Measurements from ENCODE around the gene TRIM65.

TRIM65 gene

DNA sequence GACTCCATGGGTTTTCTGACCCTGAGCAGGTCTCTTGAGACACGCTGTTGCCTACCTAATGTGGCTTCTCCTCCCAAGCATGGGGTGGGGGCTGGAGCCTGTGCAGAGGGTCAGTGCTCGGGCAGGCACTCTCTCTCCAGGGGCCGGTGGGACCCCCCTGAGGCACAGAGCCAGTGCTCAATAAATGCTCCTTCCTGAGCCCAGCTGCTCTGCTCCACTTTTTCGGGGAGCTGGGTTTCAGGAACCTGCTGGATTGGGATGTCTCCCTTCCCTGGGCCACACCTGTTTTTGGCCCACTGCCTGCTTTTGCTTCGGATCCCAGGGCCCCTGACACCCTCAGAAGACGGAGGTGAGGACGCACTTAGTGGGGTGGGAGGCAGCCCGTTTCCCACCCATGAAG is 1.3 kb upstream of the TRIM65 start:
- H3K9me3 ChIP-seq (ENCODE audit: low read depth, low read length), result no peaks in the 10 kb centered on the region
- no peak overlapping the region for H3K4me3 ChIP-seq
- H3K36me3 ChIP-seq (ENCODE audit: insufficient read depth, low read length), result peaks cover 28% of the 10 kb centered on the region; the same call in 1 of the 2 replicates
- H3K9ac ChIP-seq (ENCODE audit: insufficient read length), result no peak overlapping the region
- no peak for TF ChIP-seq POLR2AphosphoS5 (IDR thresholded peaks at IDR 0.05; ENCODE audit: borderline replicate concordance, low read depth, low read length)
- no peak for TF ChIP-seq FOXP2 (optimal IDR thresholded peaks at IDR 0.05; ENCODE audit: control extremely low read depth, extremely low read length, insufficient read depth)
- TF ChIP-seq EZH2 (IDR thresholded peaks at IDR 0.05), result no peak
- DNase-seq (ENCODE audit: low read depth, low spot score), result no peak
- peak overlapping the region; percentile 68; the same call in 1 of the 2 replicates for H3K27ac ChIP-seq

DNA sequence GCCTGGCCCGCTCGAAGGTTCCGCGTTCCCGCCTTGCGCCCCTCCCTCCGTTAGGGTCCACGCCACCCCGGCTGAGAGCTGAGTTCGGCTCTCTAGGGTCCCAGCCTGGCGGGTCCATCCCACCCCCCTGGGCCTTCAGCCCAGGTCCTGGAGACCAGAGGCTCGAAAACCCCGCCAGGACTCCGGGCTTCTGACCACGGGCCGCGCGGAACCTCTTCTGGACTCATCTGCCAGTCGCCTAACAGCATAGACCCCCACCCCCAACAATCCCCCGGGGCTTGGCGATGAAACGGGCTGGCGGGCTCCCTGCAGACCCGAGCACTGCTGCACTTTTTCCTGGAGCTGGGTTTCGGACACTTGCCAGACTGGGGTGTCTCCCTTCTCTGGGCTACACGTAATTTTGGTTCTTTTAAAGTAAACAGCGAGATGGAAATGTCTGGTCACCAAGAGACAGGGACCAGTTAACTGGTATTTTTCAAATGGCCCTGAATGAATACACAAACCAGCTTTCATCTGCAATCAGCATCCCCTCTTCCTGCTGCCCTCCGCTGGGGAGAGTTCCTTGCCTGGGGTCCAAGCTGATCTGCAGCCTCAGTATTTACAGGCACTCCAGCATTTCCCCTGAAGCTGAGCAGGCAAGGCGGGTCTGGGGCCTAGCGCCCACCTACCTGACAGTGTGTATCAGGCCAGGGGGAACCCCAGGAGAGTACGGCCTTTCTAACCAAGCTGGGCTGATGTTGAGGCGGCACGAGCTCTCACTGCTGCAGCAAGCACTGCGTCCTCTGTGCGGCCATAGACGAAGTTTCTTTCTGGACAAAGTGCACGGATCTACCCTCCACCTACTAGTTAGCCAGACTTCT is 639 bp upstream of the TRIM65 start:
- TF ChIP-seq POLR2AphosphoS5 (IDR thresholded peaks at IDR 0.05; ENCODE audit: borderline replicate concordance, low read depth, low read length) (no peak), EZH2 (IDR thresholded peaks at IDR 0.05) (no peak), FOXP2 (optimal IDR thresholded peaks at IDR 0.05; ENCODE audit: control extremely low read depth, extremely low read length, insufficient read depth) (no peak)
- Histone ChIP-seq H3K9me3 (ENCODE audit: low read depth, low read length) (no peaks in the 10 kb centered on the region), H3K9ac (ENCODE audit: insufficient read length) (peak overlapping the region; percentile 88), H3K36me3 (ENCODE audit: insufficient read depth, low read length) (peaks cover 28% of the 10 kb centered on the region; the same call in 1 of the 2 replicates), H3K4me3 (peak overlapping the region; percentile 91), H3K27ac (peak overlapping the region; percentile 68)
- DNase-seq (ENCODE audit: low read depth, low spot score), result no peak

DNA sequence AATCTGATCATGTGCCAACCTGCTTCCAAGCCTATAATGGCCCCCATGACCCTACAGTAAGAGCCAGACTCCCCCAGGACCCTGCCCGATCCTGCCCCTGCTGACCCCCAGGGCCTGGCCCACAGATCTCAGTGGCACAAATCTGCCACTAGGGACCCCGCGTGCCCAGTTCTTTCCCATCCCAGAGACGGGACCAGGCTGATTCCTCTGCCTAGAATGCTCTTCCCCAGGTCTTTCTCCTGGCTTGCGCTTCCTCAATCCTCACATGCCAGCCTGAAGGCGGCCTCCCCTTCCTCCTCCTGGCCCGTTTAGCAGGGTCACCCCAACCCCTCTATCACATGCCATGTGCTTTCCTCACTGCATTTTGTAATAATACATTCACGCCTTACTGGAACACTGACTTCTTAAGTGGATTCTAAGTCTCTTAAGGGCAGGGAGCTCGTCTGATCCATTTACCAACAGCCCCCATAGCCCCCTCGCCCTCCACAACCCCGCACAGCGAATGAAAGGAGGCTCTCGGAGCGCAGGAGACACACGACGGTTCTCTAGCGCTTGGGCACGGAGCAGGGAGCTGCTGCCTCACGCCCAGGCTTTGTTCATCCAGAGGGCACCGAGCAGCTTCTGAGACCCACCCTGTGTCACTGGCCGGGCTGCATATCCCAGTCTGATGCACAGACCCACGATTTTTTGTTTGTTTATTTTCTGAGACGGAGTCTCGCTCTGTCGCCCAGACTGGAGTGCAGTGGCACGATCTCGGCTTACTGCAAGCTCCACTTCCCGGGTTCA is 1.2 kb downstream of the TRIM65 start:
- Histone ChIP-seq H3K27ac (no peak overlapping the region), H3K9me3 (ENCODE audit: low read depth, low read length) (no peaks in the 10 kb centered on the region), H3K9ac (ENCODE audit: insufficient read length) (peak overlapping the region; percentile 88), H3K4me3 (peak overlapping the region; percentile 91), H3K36me3 (ENCODE audit: insufficient read depth, low read length) (peaks cover 13% of the 10 kb centered on the region; the same call in 1 of the 2 replicates)
- DNase-seq (ENCODE audit: low read depth, low spot score), result no peak
- TF ChIP-seq FOXP2 (optimal IDR thresholded peaks at IDR 0.05; ENCODE audit: control extremely low read depth, extremely low read length, insufficient read depth) (no peak), EZH2 (IDR thresholded peaks at IDR 0.05) (no peak), POLR2AphosphoS5 (IDR thresholded peaks at IDR 0.05; ENCODE audit: borderline replicate concordance, low read depth, low read length) (no peak; the same call in 1 of the 2 replicates)

DNA sequence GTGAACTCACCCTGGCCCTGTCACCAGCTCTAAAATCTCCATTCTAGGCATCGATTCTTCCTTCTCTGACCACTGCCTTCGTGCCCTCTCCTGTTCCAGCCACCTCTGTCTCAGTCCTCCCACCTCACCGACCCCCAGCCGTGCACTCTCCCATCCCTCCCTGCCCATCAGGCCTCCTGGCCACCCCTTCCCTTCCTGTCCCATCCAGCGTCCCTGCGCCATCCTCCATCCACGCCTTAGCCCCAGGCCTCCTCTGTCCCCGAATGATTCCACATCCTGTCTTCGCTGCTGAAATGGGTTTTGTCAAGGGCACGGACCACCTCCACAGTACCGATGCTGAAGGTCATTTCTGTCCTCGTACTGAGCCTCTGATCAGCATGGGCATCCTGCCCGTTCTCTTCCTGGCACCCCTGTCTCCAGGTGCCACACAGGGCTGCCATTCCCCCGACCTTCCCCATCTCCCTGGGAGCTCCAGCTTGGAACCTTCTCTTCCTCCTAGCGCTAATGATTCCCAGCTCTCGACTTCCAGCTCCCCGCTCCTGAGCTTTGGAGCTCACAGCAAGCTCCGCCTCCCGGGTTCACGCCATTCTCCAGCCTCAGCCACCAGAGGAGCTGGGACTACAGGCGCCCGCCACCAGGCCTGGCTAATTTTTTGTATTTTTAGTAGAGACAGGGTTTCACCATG is 2.6 kb downstream of the TRIM65 start:
- Histone ChIP-seq H3K4me3 (no peak overlapping the region), H3K36me3 (ENCODE audit: insufficient read depth, low read length) (peaks cover 3% of the 10 kb centered on the region; the same call in 1 of the 2 replicates), H3K27ac (no peak overlapping the region; the same call in 1 of the 2 replicates), H3K9me3 (ENCODE audit: low read depth, low read length) (no peaks in the 10 kb centered on the region), H3K9ac (ENCODE audit: insufficient read length) (no peak overlapping the region)
- DNase-seq (ENCODE audit: low read depth, low spot score), result no peak
- TF ChIP-seq EZH2 (IDR thresholded peaks at IDR 0.05), result no peak
- no peak for TF ChIP-seq POLR2AphosphoS5 (IDR thresholded peaks at IDR 0.05; ENCODE audit: borderline replicate concordance, low read depth, low read length)

DNA sequence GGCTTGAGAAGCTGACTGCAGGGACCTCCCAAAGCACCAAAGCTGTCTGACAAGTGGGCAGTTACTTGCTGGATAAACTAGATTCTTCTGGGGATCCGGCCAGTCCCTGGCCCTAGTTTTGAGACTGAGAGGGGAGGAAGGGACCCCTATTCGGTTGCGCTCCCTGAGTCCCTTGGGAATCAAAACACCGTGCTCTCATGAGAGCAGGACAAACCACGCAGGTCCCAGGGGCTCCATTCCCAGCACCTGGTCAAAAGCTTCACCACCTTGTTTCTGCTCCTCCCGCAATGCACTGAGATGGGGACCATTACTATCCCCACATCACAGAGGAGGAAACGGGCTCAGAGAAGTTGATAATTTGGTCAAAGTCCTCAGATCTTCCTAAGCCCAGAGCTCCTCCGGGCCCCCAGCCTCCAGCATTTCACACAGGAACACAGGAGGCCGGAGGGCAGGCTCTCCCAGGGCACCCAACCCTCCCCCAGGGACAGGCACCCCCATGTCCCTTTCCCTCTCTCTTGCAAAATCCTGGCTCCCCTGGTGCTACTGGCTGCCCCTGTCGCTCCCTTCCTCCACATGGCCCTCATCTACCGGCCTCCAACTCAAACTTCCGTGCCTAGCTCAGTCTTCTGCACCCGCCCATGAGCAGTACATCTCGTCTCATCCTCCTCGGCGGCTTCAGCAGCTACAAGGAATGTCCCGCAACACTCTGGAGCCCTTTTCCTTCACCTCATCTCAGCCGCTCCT is 3.3 kb downstream of the TRIM65 start:
- no peak overlapping the region; the same call in 1 of the 2 replicates for H3K27ac ChIP-seq
- no peaks in the 10 kb centered on the region; the same call in 1 of the 2 replicates for H3K36me3 ChIP-seq (ENCODE audit: insufficient read depth, low read length)
- TF ChIP-seq POLR2AphosphoS5 (IDR thresholded peaks at IDR 0.05; ENCODE audit: borderline replicate concordance, low read depth, low read length) (no peak; the same call in 1 of the 2 replicates), EZH2 (IDR thresholded peaks at IDR 0.05) (no peak), FOXP2 (optimal IDR thresholded peaks at IDR 0.05; ENCODE audit: control extremely low read depth, extremely low read length, insufficient read depth) (no peak)
- DNase-seq (ENCODE audit: low read depth, low spot score), result no peak
- H3K4me3 ChIP-seq, result no peak overlapping the region
- no peaks in the 10 kb centered on the region for H3K9me3 ChIP-seq (ENCODE audit: low read depth, low read length)
- H3K9ac ChIP-seq (ENCODE audit: insufficient read length), result no peak overlapping the region

DNA sequence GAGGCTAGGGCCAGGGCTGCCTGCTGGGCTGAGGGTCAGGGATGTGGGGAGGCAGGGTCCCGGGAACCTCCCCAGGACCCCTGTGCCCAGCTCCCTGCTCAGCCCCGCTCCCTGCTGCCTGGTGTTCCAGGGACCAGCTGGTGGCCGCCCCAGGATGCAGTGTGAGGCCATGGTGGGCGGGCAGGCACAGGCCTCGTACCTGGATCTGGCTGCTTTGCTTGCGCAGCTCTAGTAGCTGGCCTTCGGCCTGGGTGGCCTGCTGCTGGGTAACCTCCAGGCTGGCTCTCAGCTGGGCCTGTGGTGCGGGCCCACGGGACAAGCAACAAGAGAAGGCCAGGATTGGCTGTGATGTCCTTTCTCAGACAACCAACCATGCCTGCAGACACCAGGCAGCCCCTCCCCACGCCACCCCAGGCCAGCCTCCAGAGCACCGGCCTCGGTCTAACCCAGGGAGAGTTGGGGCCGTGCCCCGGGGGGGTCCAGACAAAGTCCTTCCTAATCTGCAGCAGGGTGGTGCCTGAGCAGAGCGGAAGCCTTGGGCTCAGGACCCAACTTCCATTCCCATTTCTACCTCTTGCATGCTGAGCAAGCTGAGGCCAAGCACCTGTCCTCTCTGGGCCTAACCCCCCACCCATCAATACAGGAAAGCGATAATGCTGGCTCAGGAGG is 4.1 kb downstream of the TRIM65 start:
- Histone ChIP-seq H3K9ac (ENCODE audit: insufficient read length) (no peak overlapping the region), H3K9me3 (ENCODE audit: low read depth, low read length) (no peaks in the 10 kb centered on the region), H3K4me3 (no peak overlapping the region), H3K36me3 (ENCODE audit: insufficient read depth, low read length) (no peaks in the 10 kb centered on the region; the same call in 1 of the 2 replicates), H3K27ac (no peak overlapping the region)
- TF ChIP-seq EZH2 (IDR thresholded peaks at IDR 0.05), result no peak
- no peak for TF ChIP-seq POLR2AphosphoS5 (IDR thresholded peaks at IDR 0.05; ENCODE audit: borderline replicate concordance, low read depth, low read length)
- TF ChIP-seq FOXP2 (optimal IDR thresholded peaks at IDR 0.05; ENCODE audit: control extremely low read depth, extremely low read length, insufficient read depth), result no peak
- DNase-seq (ENCODE audit: low read depth, low spot score), result no peak
